OCI-M2 (cell line): ENCODE data around the gene TUBA4A.
"Not testable (repeated sequence)": the region's sequence is repeated elsewhere in the genome, so short reads cannot be mapped to it uniquely, and the experiment has no call there.

Experiments
- DNase-seq: peaks from one replicate; lab custom pipeline; 2025; ENCODE audit not compliant: unreplicated experiment; lab: John Stamatoyannopoulos, UW

Gene TUBA4A

DNA sequence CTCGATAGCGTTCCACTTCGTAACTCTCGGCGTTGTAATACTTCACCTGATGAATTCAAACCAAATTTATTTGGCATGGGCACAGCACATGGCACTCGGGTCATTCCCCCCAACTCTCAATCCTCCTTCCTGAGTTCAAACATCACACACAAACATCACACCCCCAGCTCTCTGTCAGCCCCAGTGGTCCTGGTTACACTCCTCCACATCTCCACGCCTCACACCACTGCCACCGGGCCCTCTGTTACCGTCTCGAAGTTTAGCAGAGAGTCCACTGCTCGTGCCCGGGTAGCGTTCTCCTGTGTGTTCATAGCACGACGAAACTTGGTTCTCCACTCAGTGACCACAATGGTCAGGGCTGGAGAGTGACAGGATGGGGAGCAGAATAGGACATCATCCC is 39.6 kb downstream of the TUBA4A start:
- DNase-seq: no peak

DNA sequence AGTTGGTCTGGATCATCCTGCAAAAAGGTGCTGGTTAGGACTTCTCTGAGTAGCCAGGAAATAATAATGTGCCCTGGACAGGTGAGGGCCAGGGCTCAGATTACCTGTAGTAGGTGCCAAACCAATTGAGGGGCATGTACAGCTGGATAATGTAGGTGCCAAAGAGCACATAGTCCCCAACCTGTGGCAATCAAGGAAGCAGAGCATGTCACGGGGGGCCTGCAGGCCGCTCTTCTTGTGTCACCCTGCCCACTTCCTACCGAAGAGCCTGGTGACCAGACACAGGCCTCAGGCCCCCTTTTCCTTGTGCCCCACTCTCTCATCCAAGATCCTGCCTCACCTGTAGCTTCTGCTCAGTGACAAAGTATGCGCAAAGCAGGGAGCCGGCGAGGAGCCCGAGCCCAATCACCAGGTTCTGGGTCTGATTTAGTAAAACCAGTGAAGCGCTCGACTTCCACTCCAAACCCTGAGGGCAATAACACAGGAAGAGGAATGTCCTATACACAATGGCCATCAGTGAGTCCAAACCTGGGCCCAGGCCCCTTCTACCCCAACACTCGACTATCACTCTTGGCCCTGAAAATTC is 40.1 kb downstream of the TUBA4A start:
- no peak for DNase-seq

DNA sequence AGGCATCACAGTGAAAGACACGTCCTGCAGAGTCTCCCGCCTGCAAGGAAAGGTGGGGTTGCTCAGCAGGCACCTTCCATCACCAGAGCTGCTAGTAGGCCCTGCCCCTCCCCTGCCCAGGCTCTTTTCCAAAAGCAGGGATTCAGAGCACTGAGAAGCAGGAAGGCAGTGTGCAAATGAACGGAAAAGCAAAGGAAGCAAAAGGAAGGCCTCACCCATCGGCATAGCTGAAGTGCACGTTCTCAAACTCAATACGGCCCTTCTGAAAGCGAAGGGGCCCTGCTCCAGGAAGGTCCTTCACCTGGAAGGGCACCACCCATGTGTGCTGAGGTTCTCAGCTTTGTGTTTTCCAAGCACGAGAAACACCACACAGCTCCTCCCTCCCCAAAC is 40.7 kb downstream of the TUBA4A start:
- no peak for DNase-seq

- no peak for DNase-seq
Measured at GRCh38 chr2:219210886-219211362, 42.8 kb downstream of the TUBA4A start.

DNA sequence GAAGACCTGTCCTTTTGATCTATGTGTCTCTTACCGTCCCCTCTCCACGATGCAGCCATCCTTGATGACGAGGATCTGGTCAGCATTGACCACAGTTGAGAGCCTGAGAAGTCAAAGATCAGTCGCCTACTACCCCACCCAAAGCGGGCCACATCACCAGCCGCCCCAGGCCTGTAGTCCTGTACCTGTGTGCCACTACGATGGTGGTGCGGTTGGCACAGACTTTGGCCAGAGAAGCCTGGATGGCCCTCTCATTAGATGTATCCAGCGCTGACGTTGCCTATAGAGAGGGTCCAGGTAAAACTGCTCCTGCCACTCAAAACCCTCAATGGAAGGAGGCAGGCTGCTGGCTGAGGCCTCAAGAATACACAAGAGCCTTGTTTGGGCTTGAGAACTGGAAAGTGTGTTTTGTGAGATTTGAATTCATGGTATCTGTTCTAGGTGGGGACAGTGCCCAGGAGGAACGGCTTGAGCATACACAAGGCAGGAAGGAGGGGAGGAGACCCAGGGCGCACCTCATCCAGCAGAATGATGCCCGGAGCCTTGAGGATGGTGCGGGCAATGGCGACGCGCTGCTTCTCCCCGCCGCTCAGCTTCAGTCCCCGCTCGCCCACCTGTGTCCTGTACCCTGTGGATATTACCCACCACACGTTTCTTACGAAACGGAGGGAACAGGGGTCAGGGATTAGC is 43.4 kb downstream of the TUBA4A start:
- no peak for DNase-seq

DNA sequence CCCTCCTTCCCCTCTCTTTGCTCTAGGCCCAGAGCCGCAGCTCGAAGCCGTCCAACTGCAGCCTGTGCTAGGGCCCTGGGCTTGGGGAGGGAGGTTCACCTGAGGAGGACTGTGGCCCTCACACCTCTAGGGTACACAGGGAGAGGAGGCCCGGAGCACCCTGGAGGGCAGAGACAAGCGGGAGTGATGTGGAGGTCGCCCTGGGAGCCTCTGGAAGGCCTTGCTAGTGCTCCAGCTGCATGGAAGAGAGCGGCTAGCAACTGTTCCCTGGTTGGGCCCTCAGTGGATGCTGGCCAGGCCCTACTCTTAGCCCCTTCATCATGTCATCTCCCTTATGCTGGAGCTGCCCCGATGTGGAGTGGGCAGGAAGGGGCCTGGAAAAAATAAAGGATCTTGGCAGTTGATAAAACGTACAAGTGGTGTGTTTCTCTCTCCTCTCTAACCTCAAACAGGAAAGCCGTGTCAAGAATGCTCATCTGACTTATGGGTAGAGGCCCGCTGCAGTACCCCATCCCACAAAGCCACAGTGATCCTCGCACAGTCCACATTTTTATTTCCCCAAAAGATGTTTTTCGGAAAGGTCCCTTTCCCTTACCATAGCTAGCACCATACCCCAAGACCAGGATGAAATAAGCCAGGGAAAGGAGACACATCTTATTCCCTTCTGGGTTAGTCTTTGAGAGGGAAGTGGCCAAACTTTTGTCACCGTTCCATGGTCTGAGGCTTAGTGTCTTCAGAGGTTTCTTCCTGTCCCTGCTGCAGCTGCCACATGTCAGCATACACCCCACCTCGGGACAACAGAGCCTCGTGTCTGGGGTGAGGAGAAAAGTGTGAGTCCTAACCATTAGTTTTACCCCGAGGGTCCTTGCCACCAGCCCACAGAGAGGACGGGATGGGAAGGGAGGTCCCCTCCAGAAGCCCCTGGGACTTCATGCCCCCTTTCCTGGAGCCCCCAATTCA is 44.2 kb downstream of the TUBA4A start:
- DNase-seq: no peak

DNA sequence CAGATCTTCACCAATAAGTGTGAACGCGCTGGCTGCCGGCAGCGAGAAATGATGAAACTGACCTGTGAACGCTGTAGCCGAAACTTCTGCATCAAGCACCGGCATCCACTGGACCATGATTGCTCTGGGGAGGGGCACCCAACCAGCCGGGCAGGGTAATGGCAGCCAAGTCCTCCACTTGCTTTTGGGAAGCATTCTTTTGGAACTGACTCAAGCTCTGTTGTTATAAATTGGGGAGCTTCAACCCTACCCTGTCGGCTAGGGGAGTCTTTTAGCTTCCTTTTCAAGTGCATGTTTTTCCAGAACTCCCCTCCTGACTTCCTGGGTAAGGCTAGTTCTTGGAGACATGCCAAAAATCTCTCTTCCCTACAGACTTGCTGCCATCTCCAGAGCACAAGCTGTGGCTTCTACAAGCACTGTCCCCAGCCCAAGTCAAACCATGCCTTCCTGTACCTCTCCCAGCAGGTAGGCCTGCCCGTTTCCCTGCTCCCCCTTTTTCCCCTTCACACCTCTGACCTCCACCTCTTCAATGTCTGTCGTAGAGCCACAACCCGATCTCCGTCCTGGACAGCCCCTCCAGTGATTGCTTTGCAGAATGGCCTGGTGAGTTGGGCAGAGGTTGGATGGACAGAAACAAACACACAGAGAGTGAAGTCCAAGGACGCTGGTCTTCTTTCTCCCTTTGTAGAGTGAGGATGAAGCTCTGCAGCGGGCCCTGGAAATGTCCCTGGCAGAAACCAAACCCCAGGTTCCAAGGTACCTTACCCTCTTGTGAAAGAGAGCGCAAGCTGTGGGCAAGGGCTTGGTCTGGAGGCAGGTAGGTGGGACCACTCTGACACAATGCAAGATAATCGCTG is 45.6 kb downstream of the TUBA4A start:
- DNase-seq: no peak

GRCh38 chr2:219207134-219207883 is 46.4 kb downstream of the TUBA4A start:
- peak; percentile 57 for DNase-seq

GRCh38 chr2:219206328-219207133 is 47.2 kb downstream of the TUBA4A start, which contains the start of gene ZFAND2B:
ZFAND2B (plus strand) TSS chr2:219206782; CDS start chr2:219206988, 206 bp downstream.
- DNase-seq: peak; percentile 62

- DNase-seq: no peak
Measured at GRCh38 chr2:219205981-219206327, 47.8 kb downstream of the TUBA4A start.

GRCh38 chr2:219205165-219205538 is 48.6 kb downstream of the TUBA4A start:
- DNase-seq: no peak

GRCh38 chr2:219204425-219205164 is 49.1 kb downstream of the TUBA4A start:
- no peak for DNase-seq

DNA sequence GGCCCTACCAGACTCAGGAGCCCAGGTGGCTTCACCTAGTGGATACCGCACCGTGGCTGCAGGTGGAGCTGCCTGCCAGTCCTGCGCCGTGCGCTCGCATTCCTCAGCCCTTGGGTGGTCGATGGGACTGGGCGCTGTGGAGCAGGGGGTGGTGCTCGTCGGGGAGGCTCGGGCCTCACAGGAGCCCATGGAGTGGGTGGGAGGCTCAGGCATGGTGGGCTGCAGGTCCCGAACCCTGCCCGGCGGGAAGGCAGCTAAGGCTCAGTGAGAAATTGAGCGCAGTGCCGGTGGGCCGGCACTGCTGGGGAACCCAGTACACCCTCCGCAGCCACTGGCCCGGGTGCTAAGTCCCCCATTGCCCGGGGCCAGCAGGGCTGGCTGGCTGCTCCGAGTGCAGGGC is 52.4 kb downstream of the TUBA4A start:
- not testable (repeated sequence) for DNase-seq

- not testable (repeated sequence) for DNase-seq
Measured at GRCh38 chr2:219200502-219201326, 53.0 kb downstream of the TUBA4A start.
